SKM-1 (cell line): ENCODE measurements around the gene MPIG6B.
A peak's percentile ranks its signal among the peaks of the same experiment; 100 is the strongest.

Experiments
- DNase-seq: peaks from one replicate; lab custom pipeline; 2025; ENCODE audit not compliant: unreplicated experiment; lab: John Stamatoyannopoulos, UW

Gene MPIG6B

GRCh38 chr6:31765559-31765909 lies 42.4 kb downstream of the MPIG6B start:
- no peak for DNase-seq

DNA sequence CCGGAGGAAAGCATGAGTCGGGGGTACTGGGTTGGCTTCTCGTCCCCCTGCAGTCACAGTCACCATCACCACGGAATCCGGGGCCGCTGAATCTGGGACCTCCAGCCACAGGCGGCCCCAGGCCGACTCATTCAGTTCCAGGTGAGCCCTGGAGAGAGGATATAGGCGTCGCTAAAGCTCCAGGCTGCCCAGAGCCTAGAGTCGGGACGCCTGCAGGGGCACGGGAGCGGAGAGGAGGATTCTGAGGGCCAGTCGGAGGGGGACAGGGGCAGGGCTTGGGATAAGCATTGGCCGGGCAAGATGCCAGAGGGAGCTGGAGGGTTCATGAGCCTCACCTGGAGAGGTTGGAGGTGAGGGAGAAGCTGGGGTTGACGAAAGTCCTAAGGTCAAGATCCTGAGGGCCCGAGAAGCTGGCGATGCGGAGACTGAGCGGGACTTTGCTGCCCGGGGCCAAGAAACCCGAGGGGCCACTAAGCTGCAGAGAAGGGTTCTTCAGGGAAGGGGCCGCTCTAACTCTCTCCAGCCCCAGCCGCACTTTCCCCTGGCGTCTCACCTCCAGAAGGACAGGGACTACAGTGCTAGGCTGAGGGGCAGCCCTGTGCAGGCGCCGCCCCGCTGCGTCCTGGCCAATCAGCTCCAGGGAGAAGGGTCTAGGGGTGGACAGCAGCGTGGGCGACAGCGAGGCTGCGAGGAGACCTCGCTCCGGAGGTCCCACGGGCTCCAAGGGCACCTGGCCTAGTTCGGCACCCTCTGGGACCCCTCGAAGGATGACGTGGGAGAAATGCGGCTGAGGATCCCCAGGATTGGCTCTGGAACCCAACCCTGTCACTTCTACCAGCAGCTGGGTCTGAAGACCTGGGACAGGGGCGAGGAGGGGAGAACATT lies 43.0 kb downstream of the MPIG6B start:
- no peak for DNase-seq

- no peak for DNase-seq
Measured at GRCh38 chr6:31767096-31767645, 44.0 kb downstream of the MPIG6B start.

DNA sequence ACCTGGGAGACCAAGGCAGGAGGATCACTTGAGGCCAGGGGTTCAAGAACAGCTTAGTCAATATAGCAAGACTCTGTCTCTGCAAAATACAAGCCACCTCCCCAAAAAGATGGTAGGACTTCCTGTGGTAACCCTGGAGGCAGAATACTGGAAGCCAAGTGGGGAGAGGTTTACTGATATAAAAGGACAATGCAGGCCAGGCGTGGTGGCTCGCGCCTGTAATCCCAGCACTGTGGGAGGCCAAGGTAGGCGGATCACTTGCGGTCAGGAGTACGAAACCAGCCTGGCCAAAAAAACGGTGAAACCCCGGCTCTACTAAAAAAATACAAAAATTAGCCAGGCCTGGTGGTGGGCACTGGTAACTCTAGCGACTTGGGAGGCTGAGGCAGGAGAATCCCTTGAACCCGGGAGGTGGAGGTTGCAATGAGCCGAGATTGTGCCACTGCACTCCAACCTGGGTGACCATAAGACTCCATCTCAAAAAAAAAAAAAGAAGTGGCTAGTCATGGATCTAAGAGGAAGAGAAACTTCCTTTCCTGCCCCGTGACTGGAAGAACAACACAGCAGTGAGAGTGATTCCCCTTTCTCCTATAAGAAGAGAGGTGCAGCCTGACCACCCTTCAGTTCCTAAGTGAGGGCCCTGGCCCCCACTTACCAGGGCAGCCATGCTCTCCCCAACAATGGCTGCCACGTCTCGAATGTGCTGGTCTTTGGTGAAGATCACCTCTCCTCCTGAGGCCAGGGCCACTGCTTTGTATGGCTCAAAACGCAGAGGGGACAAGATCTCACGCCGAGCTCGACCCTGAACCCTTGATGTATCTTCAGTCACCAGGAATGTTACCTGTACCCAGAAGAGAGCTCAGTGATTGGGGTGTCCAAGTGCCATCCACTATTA lies 45.4 kb downstream of the MPIG6B start:
- no peak for DNase-seq

DNA sequence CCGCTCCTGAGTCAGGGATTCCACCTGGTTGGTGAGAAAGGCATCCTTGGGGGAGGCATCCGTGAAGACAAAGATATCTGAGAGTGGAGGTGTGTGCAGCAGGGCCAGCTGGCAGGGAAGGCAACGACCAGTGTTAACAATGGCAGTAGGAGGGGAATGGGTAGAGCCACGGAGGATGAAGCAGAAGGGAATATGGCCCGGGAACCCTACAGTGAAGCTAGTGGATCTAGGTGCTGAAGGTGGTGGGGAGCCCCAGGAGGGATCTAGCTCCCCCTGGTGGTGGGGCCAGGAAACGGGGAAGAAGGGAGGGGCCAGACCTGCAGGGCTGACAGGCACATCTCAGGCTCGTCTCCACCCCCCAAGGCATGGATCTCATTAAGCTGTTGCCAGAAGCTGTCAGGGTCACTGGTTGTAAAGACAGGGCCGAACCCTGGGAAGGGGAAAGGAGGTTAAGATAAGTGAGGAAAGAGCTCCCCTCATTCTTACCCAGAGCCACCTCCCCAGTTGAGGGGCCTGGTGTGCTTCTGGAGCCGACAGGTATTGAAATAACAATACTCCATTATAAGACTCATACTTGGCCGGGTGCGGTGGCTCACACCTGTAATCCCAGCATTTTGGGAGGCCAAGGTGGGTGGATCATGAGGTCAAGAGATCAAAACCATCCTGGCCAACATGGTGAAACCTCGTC lies 46.7 kb downstream of the MPIG6B start:
- peak; percentile 68 for DNase-seq

DNA sequence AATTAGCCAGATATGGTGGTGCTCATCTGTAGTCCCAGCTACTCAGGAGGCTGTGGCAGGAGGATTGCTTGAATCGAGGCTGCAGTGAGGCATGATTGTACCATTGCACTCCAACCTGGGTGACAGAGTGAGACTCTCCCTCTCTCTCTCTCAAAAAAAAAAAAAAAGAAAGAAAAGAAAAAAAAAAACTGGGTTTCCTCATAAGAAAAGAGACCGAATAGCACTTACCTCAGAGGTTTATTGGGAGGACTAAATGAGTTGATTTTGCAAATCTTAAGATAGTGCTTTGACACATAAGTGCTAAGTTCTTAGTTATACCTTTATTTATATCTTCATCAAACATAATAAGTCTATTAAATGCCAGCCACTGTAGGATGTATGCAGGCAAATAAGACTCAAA lies 47.7 kb downstream of the MPIG6B start:
- no peak for DNase-seq

DNA sequence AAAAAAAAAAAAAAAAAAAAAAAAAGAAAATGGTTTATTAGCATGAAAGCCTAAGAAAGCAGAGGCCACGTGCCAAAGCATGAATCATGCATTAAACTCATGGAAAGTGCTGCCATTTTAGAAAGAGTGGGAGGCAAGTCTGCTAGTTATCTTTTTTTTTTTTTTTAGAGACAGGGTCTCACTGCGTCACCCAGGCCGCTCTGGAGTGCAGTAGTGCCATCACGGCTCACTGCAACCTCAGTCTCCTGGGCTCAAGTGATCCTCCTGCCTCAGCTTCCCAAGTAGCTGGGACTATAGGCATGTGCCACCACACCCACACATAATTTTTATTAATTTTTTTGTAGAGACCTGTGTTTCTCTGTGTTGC lies 48.8 kb downstream of the MPIG6B start:
- no peak for DNase-seq

- DNase-seq, result no peak
Measured at GRCh38 chr6:31775184-31775583, 52.0 kb downstream of the MPIG6B start.

- DNase-seq, result no peak
Measured at GRCh38 chr6:31775633-31776484, 52.7 kb downstream of the MPIG6B start.
